Neural crest cell (in vitro differentiated cells): ENCODE results near the gene SHISAL1. TPM values are rescaled to one million over a fixed set of nuclear protein-coding genes. Genes with fewer than 3 reads are reported as not detected.
A peak's percentile ranks its signal among the peaks of the same experiment; 100 is the strongest.
"Not testable (repeated sequence)": the region's sequence is repeated elsewhere in the genome, so short reads cannot be mapped to it uniquely, and the experiment has no call there.

Experiments
- DNase-seq: peaks from one replicate; pipeline ENCODE4 v3.0.0; 2021; ENCODE audit warnings: low read depth, mixed read lengths, low spot score
- H3K27ac Mint-ChIP-seq: one replicate; pipeline ENCODE4 v1.8.0; 2021; ENCODE audit warnings: mild to moderate bottlenecking, mixed read lengths; ENCODE audit not compliant: unreplicated experiment
- H3K27me3 Mint-ChIP-seq: 2 replicates; pipeline ENCODE4 v1.8.0; 2021; ENCODE audit warnings: low read depth, mild to moderate bottlenecking, mixed read lengths
- H3K36me3 Mint-ChIP-seq: 2 replicates; pipeline ENCODE4 v1.8.0; 2021; ENCODE audit warnings: low read depth, mild to moderate bottlenecking, mixed read lengths
- H3K4me1 Mint-ChIP-seq: 2 replicates; pipeline ENCODE4 v1.8.0; 2021; ENCODE audit warnings: mixed read lengths
- H3K4me3 Mint-ChIP-seq: one replicate; pipeline ENCODE4 v1.8.0; 2021; ENCODE audit warnings: mild to moderate bottlenecking, mixed read lengths
- H3K9me3 Mint-ChIP-seq: 2 replicates; pipeline ENCODE4 v1.8.0; 2021; ENCODE audit warnings: mixed read lengths
- total RNA-seq: library from RNA; stranded (reverse); gene quantifications from 2 replicates; pipeline ENCODE4 v1.2.1, GENCODE V29; 2021
- TF ChIP-seq, protein P1 (sequence below): fragments of 200-600 bp; sonication (generic); conservative IDR thresholded peaks from 2 replicates; pipeline ENCODE4 v1.5.0; 2021; ENCODE audit warnings: antibody characterized with exemption, mild to moderate bottlenecking

SHISAL1 gene
- total RNA-seq, 1 donor from 2014 or later = 4.2 TPM

DNA sequence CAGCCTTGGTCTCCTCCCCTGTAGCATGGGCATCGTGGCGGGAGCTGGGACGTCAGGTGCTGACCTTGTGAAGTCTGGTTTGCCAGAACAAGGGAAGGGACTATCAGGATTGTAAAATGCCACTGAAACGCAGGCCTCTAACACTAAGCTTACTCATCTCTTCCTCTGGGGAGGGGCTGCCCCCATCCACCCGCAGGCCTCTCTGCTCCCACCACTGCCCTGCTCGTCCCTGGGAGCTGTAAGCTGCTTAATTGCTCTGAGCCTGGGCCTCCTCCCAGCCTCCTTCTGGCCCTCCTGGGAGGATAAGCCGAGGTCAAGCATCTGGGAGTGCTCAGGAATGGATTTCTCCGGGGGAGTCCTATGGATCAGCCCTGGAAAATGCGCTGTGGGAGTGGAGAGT is 8.4 kb downstream of the SHISAL1 start:
- peaks cover 24% of the 10 kb centered on the region for H3K4me1 Mint-ChIP-seq
- H3K27me3 Mint-ChIP-seq = peaks cover 6% of the 10 kb centered on the region
- H3K36me3 Mint-ChIP-seq = no peaks in the 10 kb centered on the region
- DNase-seq = no peak
- H3K4me3 Mint-ChIP-seq = no peak overlapping the region
- H3K27ac Mint-ChIP-seq = peak overlapping the region; percentile 94
- no peaks in the 10 kb centered on the region for H3K9me3 Mint-ChIP-seq
- TF ChIP-seq, protein P1, sequence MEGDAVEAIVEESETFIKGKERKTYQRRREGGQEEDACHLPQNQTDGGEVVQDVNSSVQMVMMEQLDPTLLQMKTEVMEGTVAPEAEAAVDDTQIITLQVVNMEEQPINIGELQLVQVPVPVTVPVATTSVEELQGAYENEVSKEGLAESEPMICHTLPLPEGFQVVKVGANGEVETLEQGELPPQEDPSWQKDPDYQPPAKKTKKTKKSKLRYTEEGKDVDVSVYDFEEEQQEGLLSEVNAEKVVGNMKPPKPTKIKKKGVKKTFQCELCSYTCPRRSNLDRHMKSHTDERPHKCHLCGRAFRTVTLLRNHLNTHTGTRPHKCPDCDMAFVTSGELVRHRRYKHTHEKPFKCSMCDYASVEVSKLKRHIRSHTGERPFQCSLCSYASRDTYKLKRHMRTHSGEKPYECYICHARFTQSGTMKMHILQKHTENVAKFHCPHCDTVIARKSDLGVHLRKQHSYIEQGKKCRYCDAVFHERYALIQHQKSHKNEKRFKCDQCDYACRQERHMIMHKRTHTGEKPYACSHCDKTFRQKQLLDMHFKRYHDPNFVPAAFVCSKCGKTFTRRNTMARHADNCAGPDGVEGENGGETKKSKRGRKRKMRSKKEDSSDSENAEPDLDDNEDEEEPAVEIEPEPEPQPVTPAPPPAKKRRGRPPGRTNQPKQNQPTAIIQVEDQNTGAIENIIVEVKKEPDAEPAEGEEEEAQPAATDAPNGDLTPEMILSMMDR = no peak

DNA sequence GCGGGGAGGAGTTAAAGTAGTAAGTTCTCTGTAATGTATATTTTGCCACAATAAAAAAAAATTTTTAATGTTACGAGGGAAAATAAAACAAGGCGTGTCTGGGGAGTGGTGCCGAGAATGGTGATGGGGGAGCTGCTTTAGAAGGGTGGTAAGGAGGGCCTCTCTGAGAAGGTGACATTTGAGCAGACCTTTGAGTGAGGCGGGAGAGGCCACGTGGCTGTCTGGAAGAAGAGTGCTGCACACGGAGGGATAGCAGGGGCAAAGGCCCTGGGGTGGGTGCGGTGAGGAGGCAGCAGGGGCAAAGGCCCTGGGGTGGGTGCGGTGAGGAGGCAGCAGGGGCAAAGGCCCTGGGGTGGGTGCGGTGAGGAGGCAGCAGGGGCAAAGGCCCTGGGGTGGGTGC is 10.4 kb downstream of the SHISAL1 start:
- not testable (repeated sequence) for H3K27me3 Mint-ChIP-seq, DNase-seq, H3K9me3 Mint-ChIP-seq, H3K36me3 Mint-ChIP-seq, H3K27ac Mint-ChIP-seq, H3K4me3 Mint-ChIP-seq
- H3K4me1 Mint-ChIP-seq = peaks cover 41% of the 10 kb centered on the region

DNA sequence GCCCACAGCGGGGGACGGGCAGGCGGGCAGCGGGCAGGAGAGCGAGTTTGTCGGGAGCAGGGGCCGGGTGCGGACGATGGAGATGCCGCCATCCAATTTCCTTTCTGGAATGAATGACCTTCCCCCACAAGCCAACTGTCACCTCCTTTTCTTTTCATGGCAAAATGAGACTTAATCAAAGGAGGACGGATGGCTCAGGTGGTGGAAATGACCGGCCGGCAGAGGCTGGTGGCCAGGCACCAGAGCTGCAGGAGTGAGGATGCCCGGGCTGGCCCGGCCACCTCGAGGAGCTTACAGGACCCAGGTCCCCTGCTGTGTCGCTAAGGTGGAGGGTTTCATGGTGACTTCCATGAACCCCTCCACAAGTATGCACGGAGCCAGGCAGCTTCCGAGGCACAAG is 11.7 kb downstream of the SHISAL1 start:
- no peak for DNase-seq
- no peak overlapping the region for H3K27ac Mint-ChIP-seq
- H3K4me1 Mint-ChIP-seq = peaks cover 51% of the 10 kb centered on the region
- H3K36me3 Mint-ChIP-seq = no peaks in the 10 kb centered on the region
- TF ChIP-seq, protein P1 = no peak
- no peak overlapping the region for H3K4me3 Mint-ChIP-seq
- H3K9me3 Mint-ChIP-seq = no peaks in the 10 kb centered on the region
- peaks cover 6% of the 10 kb centered on the region for H3K27me3 Mint-ChIP-seq

GRCh38 chr22:44299124-44299523 is 13.6 kb downstream of the SHISAL1 start:
- H3K36me3 Mint-ChIP-seq = peaks cover under 1% of the 10 kb centered on the region
- peak overlapping the region; percentile 12 for H3K27ac Mint-ChIP-seq
- TF ChIP-seq, protein P1 = no peak
- peaks cover 51% of the 10 kb centered on the region for H3K4me1 Mint-ChIP-seq
- no peak for DNase-seq
- peaks cover 6% of the 10 kb centered on the region for H3K27me3 Mint-ChIP-seq
- no peak overlapping the region for H3K4me3 Mint-ChIP-seq
- H3K9me3 Mint-ChIP-seq = peaks cover 3% of the 10 kb centered on the region

DNA sequence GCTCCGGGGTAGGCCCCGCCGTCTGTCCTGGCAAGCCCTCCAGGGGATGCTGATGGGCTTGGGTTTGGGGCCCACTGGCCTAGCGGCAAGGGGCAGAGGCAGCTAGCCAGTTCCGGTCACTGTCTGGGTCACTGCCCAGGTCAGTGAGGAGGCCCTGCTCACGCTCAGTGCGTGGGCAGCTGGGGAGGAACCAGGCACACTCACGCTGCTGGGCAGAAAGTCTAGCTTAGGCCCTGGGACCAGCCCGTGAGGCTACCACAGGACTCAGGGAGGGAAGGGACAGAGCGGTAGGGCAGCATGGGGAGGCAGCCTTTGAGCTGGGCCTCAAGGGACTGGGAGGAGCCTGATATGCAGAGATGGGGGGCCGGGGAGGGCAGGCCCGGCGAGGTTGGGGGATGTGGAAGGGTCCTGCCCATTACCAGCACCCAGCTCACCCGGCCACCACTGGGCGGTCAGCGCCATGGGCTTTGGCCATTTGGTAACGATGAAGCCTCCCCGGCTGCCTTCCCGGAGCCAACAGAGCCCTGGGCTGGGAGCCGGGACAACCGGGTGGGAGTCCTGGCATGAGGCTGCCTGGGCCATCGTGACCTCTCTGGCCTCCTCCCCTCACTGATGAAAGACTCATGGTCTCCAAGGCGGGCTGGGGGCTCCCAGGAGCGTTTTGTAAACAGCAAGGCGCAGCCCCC is 14.2 kb downstream of the SHISAL1 start:
- Mint-ChIP-seq H3K4me3 (peak overlapping the region; percentile 47), H3K27ac (peak overlapping the region; percentile 98), H3K36me3 (peaks cover 3% of the 10 kb centered on the region), H3K27me3 (peaks cover 6% of the 10 kb centered on the region), H3K9me3 (peaks cover 5% of the 10 kb centered on the region), H3K4me1 (peaks cover 51% of the 10 kb centered on the region)
- TF ChIP-seq, protein P1 = no peak
- DNase-seq = peak; percentile 53

DNA sequence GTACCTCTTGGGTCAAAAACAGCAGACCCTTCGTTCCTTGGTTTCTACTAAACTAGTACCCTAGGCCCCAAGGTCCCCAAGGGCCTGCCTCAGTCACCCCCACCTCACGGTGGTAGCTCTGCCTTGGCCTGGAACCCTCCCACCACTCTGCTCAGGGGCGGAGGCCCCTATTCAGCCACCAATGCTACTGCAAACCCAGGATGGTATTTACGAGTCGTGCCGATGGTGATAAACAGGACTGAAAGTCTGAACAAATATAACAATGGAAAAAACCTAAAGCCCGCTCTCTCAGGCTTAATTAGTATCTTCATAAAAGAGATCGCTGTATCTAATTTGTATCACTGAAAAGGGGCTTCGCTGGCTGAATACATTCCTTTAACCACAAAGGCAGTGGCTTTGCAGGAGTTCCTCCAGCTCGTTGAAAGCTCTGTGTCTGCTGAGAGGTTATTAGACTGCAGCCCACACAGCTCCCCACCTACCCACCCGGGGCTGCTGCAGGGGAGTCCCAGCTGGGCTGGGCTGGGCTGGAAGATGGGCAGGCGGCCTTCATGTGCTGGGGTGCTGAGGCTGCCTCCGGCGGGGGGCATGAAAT is 15.2 kb downstream of the SHISAL1 start:
- peaks cover 5% of the 10 kb centered on the region for H3K9me3 Mint-ChIP-seq
- TF ChIP-seq, protein P1 = no peak
- DNase-seq = peak; percentile 23
- peak overlapping the region; percentile 32 for H3K4me3 Mint-ChIP-seq
- peaks cover 3% of the 10 kb centered on the region for H3K36me3 Mint-ChIP-seq
- peak overlapping the region; percentile 88 for H3K27ac Mint-ChIP-seq
- peaks cover 6% of the 10 kb centered on the region for H3K27me3 Mint-ChIP-seq
- peaks cover 56% of the 10 kb centered on the region for H3K4me1 Mint-ChIP-seq
